H1 (cell line): ENCODE data around the gene PERCC1. TPM values are rescaled to one million over a fixed set of nuclear protein-coding genes. Genes with fewer than 3 reads are reported as not detected.

Experiments used
- CTCF ChIA-PET: fragments of 300-600 bp; sonication (Branson Sonifier 250); formaldehyde crosslinking; loops from one replicate; lab custom pipeline; 2021; ENCODE audit not compliant: partially characterized antibody; lab: Charles Lee
- POLR2A ChIA-PET: fragments of 300-600 bp; sonication (Branson Sonifier 250); formaldehyde crosslinking; loops from one replicate; lab custom pipeline; 2021; ENCODE audit warnings: inconsistent platforms; ENCODE audit not compliant: partially characterized antibody; lab: Charles Lee
- DNase-seq, 2 experiments: peaks; one replicate each; pipeline versions ENCODE4 v3.0.0 to v3.0.0-alpha.2; 2010 to 2022; ENCODE audit warnings: low spot score in 2 of 2, low read depth in 1 of 2, mixed read lengths in 1 of 2
- FAIRE-seq: peaks from 2 replicates; lab custom pipeline; 2011; peaks lifted over from hg19 to GRCh38; lab: Jason Lieb, UNC
- H2AFZ ChIP-seq: 2 replicates; pipeline ENCODE4 v1.8.1; 2012; ENCODE audit warnings: low read length, inconsistent platforms
- H2AK5ac ChIP-seq: 2 replicates; pipeline ENCODE4 v1.6.1; 2013; ENCODE audit warnings: low read depth, low read length
- H2BK120ac ChIP-seq: replicated peaks from 2 replicates; pipeline ENCODE3; 2013; ENCODE audit warnings: low read depth, low read length, inconsistent platforms
- H2BK12ac ChIP-seq: 2 replicates; pipeline ENCODE4 v1.6.1; 2013; ENCODE audit warnings: low read depth, low read length
- H2BK15ac ChIP-seq: 2 replicates; pipeline ENCODE4 v1.6.1; 2013; ENCODE audit warnings: low read length
- H2BK20ac ChIP-seq: 2 replicates; pipeline ENCODE4 v1.6.1; 2013; ENCODE audit warnings: low read length
- H2BK5ac ChIP-seq: 2 replicates; pipeline ENCODE4 v1.6.1; 2013; ENCODE audit warnings: low read depth, low read length
- H3K14ac ChIP-seq: 2 replicates; pipeline ENCODE4 v1.6.1; 2013; ENCODE audit warnings: inconsistent platforms; ENCODE audit not compliant: insufficient read length
- H3K18ac ChIP-seq: 2 replicates; pipeline ENCODE4 v1.6.1; 2013; ENCODE audit warnings: low read length; ENCODE audit errors: extremely low read depth
- H3K23ac ChIP-seq: 2 replicates; pipeline ENCODE4 v1.6.1; 2013; ENCODE audit warnings: inconsistent platforms; ENCODE audit not compliant: insufficient read length
- H3K23me2 ChIP-seq: 2 replicates; pipeline ENCODE4 v1.6.1; 2013; ENCODE audit warnings: low read depth, low read length
- H3K27ac ChIP-seq: 2 replicates; pipeline ENCODE4 v1.6.1; 2011; ENCODE audit warnings: low read depth, low read length, inconsistent platforms
- H3K27me3 ChIP-seq, 4 experiments: replicated peaks in 1 of 4; 1 replicate in 1 of 4; 2 replicates in 3 of 4; pipeline versions ENCODE4 v1.6.1 to v1.8.1; 2011 to 2013; ENCODE audit warnings: low read length in 3 of 4, mild to moderate bottlenecking in 3 of 4, inconsistent platforms in 2 of 4, mixed read lengths in 2 of 4, moderate library complexity in 1 of 4; ENCODE audit not compliant: control insufficient read depth in 3 of 4, insufficient read depth in 3 of 4; ENCODE audit errors: extremely low read depth in 1 of 4
- H3K36me3 ChIP-seq, 4 experiments: 2 replicates each; pipeline versions ENCODE4 v1.6.1 to v1.8.1; 2011 to 2013; ENCODE audit warnings: mild to moderate bottlenecking in 4 of 4, low read length in 3 of 4, moderate library complexity in 2 of 4, control low read depth in 1 of 4, inconsistent platforms in 1 of 4; ENCODE audit not compliant: insufficient read depth in 4 of 4, control insufficient read depth in 2 of 4
- H3K4ac ChIP-seq: replicated peaks from 2 replicates; pipeline ENCODE3; 2013; ENCODE audit warnings: low read length, low read depth, mixed read lengths, inconsistent platforms; ENCODE audit not compliant: insufficient read length
- H3K4me1 ChIP-seq, 4 experiments: replicated peaks in 1 of 4; 1 replicate in 1 of 4; 2 replicates in 3 of 4; pipeline versions ENCODE4 v1.6.1 to v1.8.1; 2011 to 2013; ENCODE audit warnings: low read length in 3 of 4, inconsistent platforms in 2 of 4, mixed read lengths in 1 of 4; ENCODE audit not compliant: insufficient read depth in 4 of 4, control insufficient read depth in 3 of 4
- H3K4me2 ChIP-seq, 2 experiments: 2 replicates each; pipeline versions ENCODE4 v1.6.1 to v1.8.1; 2011 to 2013; ENCODE audit warnings: low read depth in 2 of 2, low read length in 2 of 2, control low read depth in 1 of 2, inconsistent platforms in 1 of 2, mild to moderate bottlenecking in 1 of 2; ENCODE audit not compliant: insufficient read depth in 1 of 2
- H3K4me3 ChIP-seq, 4 experiments: fragments of 200-600, 300-600 bp in 1 of 4; sonication (generic), shearing (Covaris generic), sonication (Bioruptor Twin) in 1 of 4; 2 replicates each; pipeline versions ENCODE4 v1.5.1 to v1.8.1; 2011 to 2016; ENCODE audit warnings: low read length in 4 of 4, low read depth in 3 of 4, control low read depth in 2 of 4, inconsistent platforms in 2 of 4, mild to moderate bottlenecking in 2 of 4, mixed read lengths in 1 of 4, moderate library complexity in 1 of 4; ENCODE audit not compliant: insufficient read depth in 2 of 4; ENCODE audit errors: extremely low read depth in 1 of 4
- H3K56ac ChIP-seq: replicated peaks from 2 replicates; pipeline ENCODE3; 2013; ENCODE audit warnings: low read depth, mild to moderate bottlenecking, mixed read lengths, low read length, inconsistent platforms; ENCODE audit not compliant: insufficient read length
- H3K79me1 ChIP-seq: 2 replicates; pipeline ENCODE4 v1.6.1; 2013; ENCODE audit warnings: low read depth, low read length, control low read depth
- H3K79me2 ChIP-seq, 2 experiments: 2 replicates each; pipeline versions ENCODE4 v1.6.1 to v1.8.1; 2012 to 2013; ENCODE audit warnings: low read length in 2 of 2, mild to moderate bottlenecking in 2 of 2, inconsistent platforms in 1 of 2; ENCODE audit not compliant: insufficient read depth in 2 of 2, control insufficient read depth in 1 of 2
- H3K9ac ChIP-seq, 4 experiments: replicated peaks in 1 of 4; 1 replicate in 1 of 4; 2 replicates in 3 of 4; pipeline versions ENCODE4 v1.6.1 to v1.8.1; 2011 to 2013; ENCODE audit warnings: low read depth in 3 of 4, low read length in 3 of 4, control low read depth in 2 of 4, mild to moderate bottlenecking in 2 of 4, moderate library complexity in 2 of 4, inconsistent platforms in 1 of 4; ENCODE audit errors: extremely low read depth in 1 of 4
- H3K9me3 ChIP-seq, 2 experiments: 2 replicates each; pipeline versions ENCODE4 v1.6.1 to v1.8.1; 2012 to 2013; ENCODE audit warnings: mild to moderate bottlenecking in 2 of 2, moderate library complexity in 2 of 2, control low read depth in 1 of 2, inconsistent platforms in 1 of 2, low read depth in 1 of 2, low read length in 1 of 2, mixed read lengths in 1 of 2; ENCODE audit not compliant: insufficient read depth in 2 of 2
- H4K20me1 ChIP-seq, 2 experiments: replicated peaks in 1 of 2; 2 replicates each; pipeline versions ENCODE3 to v1.8.1; 2011 to 2013; ENCODE audit warnings: inconsistent platforms in 2 of 2, low read length in 2 of 2, mild to moderate bottlenecking in 1 of 2; ENCODE audit not compliant: insufficient read depth in 2 of 2, control insufficient read depth in 1 of 2
- H4K5ac ChIP-seq: 2 replicates; pipeline ENCODE4 v1.6.1; 2013; ENCODE audit warnings: low read length, low read depth, mixed read lengths, inconsistent platforms; ENCODE audit not compliant: insufficient read length
- H4K8ac ChIP-seq: 2 replicates; pipeline ENCODE4 v1.8.0; 2013; ENCODE audit warnings: mild to moderate bottlenecking, moderate library complexity, low read length, inconsistent platforms; ENCODE audit not compliant: insufficient read depth; ENCODE audit errors: extremely low read depth
- H4K91ac ChIP-seq: replicated peaks from 2 replicates; pipeline ENCODE3; 2013; ENCODE audit warnings: low read length, mixed read lengths, inconsistent platforms; ENCODE audit not compliant: insufficient read length
- CEBPB ChIP-seq: IDR thresholded peaks from 2 replicates; pipeline ENCODE4 v1.6.1; 2012; ENCODE audit warnings: low read depth, low read length
- FOSL1 ChIP-seq: IDR thresholded peaks from 2 replicates; pipeline ENCODE4 v1.6.1; 2011; ENCODE audit warnings: mild to moderate bottlenecking, low read depth, low read length, moderate library complexity; ENCODE audit not compliant: insufficient read depth
- HDAC2 ChIP-seq, 2 experiments: fragments of 300-600 bp in 1 of 2; sonication (generic) in 1 of 2; IDR thresholded peaks; 2 replicates each; pipeline ENCODE4 v1.6.1; 2011 to 2012; ENCODE audit warnings: low read depth in 2 of 2, low read length in 2 of 2, mild to moderate bottlenecking in 2 of 2, moderate library complexity in 2 of 2, borderline replicate concordance in 1 of 2, inconsistent platforms in 1 of 2
- JUND ChIP-seq: IDR thresholded peaks from 2 replicates; pipeline ENCODE4 v1.6.1; 2011; ENCODE audit warnings: mild to moderate bottlenecking, improper control_type of control experiment, low read length
- MAFK ChIP-seq: IDR thresholded peaks from 2 replicates; pipeline ENCODE4 v1.6.1; 2012; ENCODE audit warnings: low read depth, mild to moderate bottlenecking, improper control_type of control experiment, low read length
- POU5F1 ChIP-seq: IDR thresholded peaks from 2 replicates; pipeline ENCODE4 v1.6.1; 2011; ENCODE audit warnings: low read depth, mild to moderate bottlenecking, low read length, moderate library complexity
- RBBP5 ChIP-seq: IDR thresholded peaks from 2 replicates; pipeline ENCODE4 v1.7.1; 2012; ENCODE audit warnings: low read depth, mild to moderate bottlenecking, inconsistent platforms, low read length, moderate library complexity, borderline replicate concordance
- RNF2 ChIP-seq: fragments of 200-900, 300-1000 bp; sonication (generic); IDR thresholded peaks from 2 replicates; pipeline ENCODE4 v1.7.1; 2016; ENCODE audit warnings: borderline replicate concordance, low read depth, mild to moderate bottlenecking, antibody characterized with exemption, low read length; ENCODE audit not compliant: poor library complexity, severe bottlenecking; ENCODE audit errors: missing control alignments
- SP1 ChIP-seq: IDR thresholded peaks from 2 replicates; pipeline ENCODE4 v1.6.1; 2011; ENCODE audit warnings: low read depth, low read length
- TEAD4 ChIP-seq: IDR thresholded peaks from 2 replicates; pipeline ENCODE4 v1.6.1; 2012; ENCODE audit warnings: low read depth, low read length, inconsistent platforms, mixed read lengths
- USF2 ChIP-seq: IDR thresholded peaks from 2 replicates; pipeline ENCODE4 v1.6.1; 2011; ENCODE audit warnings: low read length, improper control_type of control experiment
- WGBS, 2 experiments: shearing (Covaris generic) in 1 of 2; methylation state at CpG; one replicate each; pipeline versions ENCODE4 v1.1.6 to v1.1.7; 2013 to 2015; ENCODE audit warnings: low lambda C conversion rate in 2 of 2, mixed read lengths in 2 of 2, inconsistent platforms in 1 of 2, low coverage in 1 of 2, missing lambda C conversion rate in 1 of 2; ENCODE audit not compliant: insufficient replicate concordance in 2 of 2, insufficient coverage in 1 of 2, insufficient read length in 1 of 2; ENCODE audit errors: extremely low coverage in 1 of 2, missing lambda C conversion rate in 1 of 2; 5-methylcytosine and 5-hydroxymethylcytosine counted together
- polyA plus RNA-seq, 7 experiments: library from polyadenylated mRNA; depleted of rRNA in 3 of 7; stranded (reverse) in 5 of 7; unstranded in 2 of 7; fragments of >200 nt in 5 of 7; fragments of 200-250 nt in 2 of 7; gene quantifications; 1 replicate in 5 of 7; 2 replicates in 1 of 7; 4 replicates in 1 of 7; pipeline versions ENCODE4 v1.2.1 to v1.2.3, GENCODE V29; 2011 to 2013; ENCODE audit warnings: missing spikeins in 2 of 7, mixed read lengths in 2 of 7
- total RNA-seq: library from RNA; stranded (reverse); fragmentation: NEBNext Ultra II Directional; extraction: Animal tissue kit (Norgen Biotek cat#: 25700); gene quantifications from 2 replicates; pipeline ENCODE4 v1.2.1, GENCODE V29; 2021

PERCC1 gene
- total and polyA plus RNA-seq, 2 of the 8 experiments (the other 6 are each of a cell fraction or from before 2014, with no cell fraction given), result not detected

GRCh38 chr16:1471569-1472194, 40.8 kb downstream of the PERCC1 start:
- WGBS, 2 experiments, result 91% methylated on average over 26 of the region's 26 CpGs; no CpG with 5 or more reads in 1 of the 2 experiments
- CTCF ChIA-PET, result interaction anchor here (1.0 to 1.7 kb wide), 6 partner anchors 12 to 452 kb away, joined by 3 to 6 read pairs (median 3); no protein-coding TSS in a partner anchor
- no peak for TF ChIP-seq RNF2
- no peak for TF ChIP-seq FOSL1
- TF ChIP-seq SP1, result no peak
- no peak for TF ChIP-seq RBBP5
- TF ChIP-seq POU5F1, result no peak
- no peak for TF ChIP-seq MAFK
- TF ChIP-seq HDAC2 (IDR thresholded peaks at IDR 0.05; ENCODE audit: borderline replicate concordance in 1 of 2, low read depth in 2 of 2, low read length in 2 of 2), result no peak
- TF ChIP-seq USF2, result no peak
- TF ChIP-seq JUND, result no peak
- no peak for TF ChIP-seq CEBPB
- TF ChIP-seq TEAD4, result no peak

More at GRCh38 chr16:1471569-1472194, 40.8 kb downstream of the PERCC1 start:
- no peak overlapping the region for H3K4me2 ChIP-seq
- H3K23me2 ChIP-seq, result peaks cover 8% of the 10 kb centered on the region
- H3K79me1 ChIP-seq, result peaks cover 31% of the 10 kb centered on the region
- H4K8ac ChIP-seq, result no peak overlapping the region
- H4K91ac ChIP-seq, result no peak overlapping the region
- no peak overlapping the region for H3K14ac ChIP-seq
- H2BK20ac ChIP-seq, result no peak overlapping the region
- H3K79me2 ChIP-seq, result peaks cover 4 to 70% of the 10 kb centered on the region in 2 experiments
- no peak overlapping the region for H2BK120ac ChIP-seq
- no peak for FAIRE-seq
- H3K23ac ChIP-seq, result no peak overlapping the region
- peaks cover 10 to 13% of the 10 kb centered on the region in 2 experiments for H4K20me1 ChIP-seq
- H3K4ac ChIP-seq, result no peak overlapping the region
- no peak overlapping the region for H2BK5ac ChIP-seq
- no peak overlapping the region for H2AK5ac ChIP-seq
- POLR2A ChIA-PET, result interaction anchor here (1.0 to 1.6 kb wide), 4 partner anchors 8 to 144 kb away, joined by 3 to 5 read pairs (median 3); no protein-coding TSS in a partner anchor
- no peaks in the 10 kb centered on the region for H3K9me3 ChIP-seq
- peaks cover 0 to 5% (median 0%) of the 10 kb centered on the region in 4 experiments; a peak in 1 of 7 replicates for H3K27me3 ChIP-seq
- no peaks in the 10 kb centered on the region for H3K36me3 ChIP-seq
- H2BK12ac ChIP-seq, result no peak overlapping the region
- H3K4me3 ChIP-seq, result no peak overlapping the region
- peaks cover 0 to 7% (median under 1%) of the 10 kb centered on the region in 4 experiments; a peak in 3 of 7 replicates for H3K4me1 ChIP-seq
- no peak overlapping the region for H2AFZ ChIP-seq
- H4K5ac ChIP-seq, result no peak overlapping the region
- no peak overlapping the region for H3K27ac ChIP-seq
- H3K9ac ChIP-seq, result no peak overlapping the region
- H2BK15ac ChIP-seq, result no peak overlapping the region
- DNase-seq, result peak in 1 of 2 experiments; percentile 38
- no peak overlapping the region for H3K56ac ChIP-seq
- no peak overlapping the region for H3K18ac ChIP-seq
